Vagina (tissue), 2 donors: Measurements from ENCODE around the gene ATXN1. TPM values are rescaled to one million over a fixed set of nuclear protein-coding genes. Genes with fewer than 3 reads are reported as not detected.

Experiments
- DNase-seq, 2 donors: peaks; one replicate each; pipeline ENCODE4 v3.0.0-alpha.2; 2017; ENCODE audit errors: extremely low spot score in 2 of 2
- H3K27ac ChIP-seq: fragments of 200-600 bp; sonication (generic); one replicate; pipeline ENCODE4 v1.5.1; 2019
- H3K27me3 ChIP-seq: fragments of 200-600 bp; sonication (generic); one replicate; pipeline ENCODE4 v1.5.1; 2019
- H3K36me3 ChIP-seq, 2 donors: fragments of 200-600 bp; sonication (generic); one replicate each; pipeline ENCODE4 v1.5.1; 2017 to 2019
- H3K4me1 ChIP-seq: fragments of 200-600 bp; sonication (generic); one replicate; pipeline ENCODE4 v1.5.1; 2019
- H3K4me3 ChIP-seq, 2 donors: fragments of 200-600 bp; sonication (generic); 1 replicate in 1 of 2; 2 replicates in 1 of 2; pipeline ENCODE4 v1.5.1; 2016 to 2019
- H3K9me3 ChIP-seq: fragments of 200-600 bp; sonication (generic); one replicate; pipeline ENCODE4 v1.5.1; 2019
- POLR2A ChIP-seq, 2 donors: fragments of 450-650 bp; IDR thresholded peaks; one replicate each; pipeline ENCODE4 v1.6.1; 2017; ENCODE audit warnings: antibody characterized with exemption in 2 of 2, mild to moderate bottlenecking in 2 of 2, moderate library complexity in 2 of 2
- POLR2AphosphoS5 ChIP-seq, 2 donors: sonication (generic); formaldehyde crosslinking; IDR thresholded peaks; one replicate each; pipeline ENCODE4 v1.9.0; 2017; ENCODE audit warnings: antibody characterized with exemption in 2 of 2, mild to moderate bottlenecking in 2 of 2, low read depth in 1 of 2; ENCODE audit not compliant: insufficient read depth in 1 of 2
- intact Hi-C: fragments of 100-400 bp; cut with DNase I; formaldehyde crosslinking; loops from one replicate; pipeline ENCODE4 v1.15.1; 2023
- total RNA-seq: library from RNA; depleted of rRNA; stranded (reverse); fragments of >200 nt; gene quantifications from one replicate; pipeline ENCODE4 v1.2.3, GENCODE V29; 2016
- TF ChIP-seq, protein P1 (sequence below), 3 experiments: fragments of 450-650 bp in 2 of 3; fragments of 200-600 bp in 1 of 3; sonication (generic) in 1 of 3; IDR thresholded peaks; one replicate each; pipeline ENCODE4 v1.5.1; 2017 to 2019; ENCODE audit warnings: antibody characterized with exemption in 3 of 3, mild to moderate bottlenecking in 2 of 3, moderate library complexity in 2 of 3

ATXN1 gene
- total RNA-seq, 1 donor from 2014 or later, result 43.2 TPM

DNA sequence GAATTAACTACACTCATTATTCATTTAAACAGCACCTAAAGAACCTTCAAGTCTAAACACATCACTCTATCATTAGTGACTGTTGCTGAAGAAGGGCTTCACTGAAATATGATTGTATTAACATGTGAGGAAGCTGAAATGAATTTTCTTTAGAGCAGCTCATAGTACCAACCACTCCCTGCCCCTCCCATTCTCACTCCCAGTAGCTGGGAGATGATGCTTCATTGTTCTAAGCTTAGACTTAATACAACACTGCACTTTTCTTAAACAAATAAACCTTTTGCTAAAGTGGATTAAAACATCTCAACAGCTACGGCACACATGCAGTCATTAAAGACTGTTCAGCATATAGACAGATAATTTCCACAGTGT is 63.1 kb downstream of the ATXN1 start:
- Histone ChIP-seq H3K27ac (peak overlapping the region; percentile 53), H3K36me3 (no peaks in the 10 kb centered on the region), H3K4me1 (peaks cover 45% of the 10 kb centered on the region), H3K9me3 (no peaks in the 10 kb centered on the region), H3K4me3 (no peak overlapping the region), H3K27me3 (no peaks in the 10 kb centered on the region)
- intact Hi-C loops, result no loop called here
- TF ChIP-seq, protein P1, sequence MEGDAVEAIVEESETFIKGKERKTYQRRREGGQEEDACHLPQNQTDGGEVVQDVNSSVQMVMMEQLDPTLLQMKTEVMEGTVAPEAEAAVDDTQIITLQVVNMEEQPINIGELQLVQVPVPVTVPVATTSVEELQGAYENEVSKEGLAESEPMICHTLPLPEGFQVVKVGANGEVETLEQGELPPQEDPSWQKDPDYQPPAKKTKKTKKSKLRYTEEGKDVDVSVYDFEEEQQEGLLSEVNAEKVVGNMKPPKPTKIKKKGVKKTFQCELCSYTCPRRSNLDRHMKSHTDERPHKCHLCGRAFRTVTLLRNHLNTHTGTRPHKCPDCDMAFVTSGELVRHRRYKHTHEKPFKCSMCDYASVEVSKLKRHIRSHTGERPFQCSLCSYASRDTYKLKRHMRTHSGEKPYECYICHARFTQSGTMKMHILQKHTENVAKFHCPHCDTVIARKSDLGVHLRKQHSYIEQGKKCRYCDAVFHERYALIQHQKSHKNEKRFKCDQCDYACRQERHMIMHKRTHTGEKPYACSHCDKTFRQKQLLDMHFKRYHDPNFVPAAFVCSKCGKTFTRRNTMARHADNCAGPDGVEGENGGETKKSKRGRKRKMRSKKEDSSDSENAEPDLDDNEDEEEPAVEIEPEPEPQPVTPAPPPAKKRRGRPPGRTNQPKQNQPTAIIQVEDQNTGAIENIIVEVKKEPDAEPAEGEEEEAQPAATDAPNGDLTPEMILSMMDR (IDR thresholded peaks at IDR 0.05), result no peak
- no peak for TF ChIP-seq POLR2A (IDR thresholded peaks at IDR 0.05)
- TF ChIP-seq POLR2AphosphoS5 (IDR thresholded peaks at IDR 0.05; ENCODE audit: insufficient read depth in 1 of 2, low read depth in 1 of 2), result peak in 1 of 2 donors; percentile 53
- no peak for DNase-seq

- Histone ChIP-seq H3K4me3 (no peak overlapping the region), H3K27ac (peak overlapping the region; percentile 53), H3K27me3 (no peaks in the 10 kb centered on the region), H3K4me1 (peaks cover 45% of the 10 kb centered on the region), H3K9me3 (no peaks in the 10 kb centered on the region), H3K36me3 (no peaks in the 10 kb centered on the region)
- intact Hi-C loops, result no loop called here
- TF ChIP-seq POLR2AphosphoS5 (IDR thresholded peaks at IDR 0.05; ENCODE audit: insufficient read depth in 1 of 2, low read depth in 1 of 2) (no peak), POLR2A (IDR thresholded peaks at IDR 0.05) (no peak)
- TF ChIP-seq, protein P1 (IDR thresholded peaks at IDR 0.05), result no peak
- no peak for DNase-seq
These were observed 63.7 kb downstream of the ATXN1 start for GRCh38 chr6:16697437-16698161.

DNA sequence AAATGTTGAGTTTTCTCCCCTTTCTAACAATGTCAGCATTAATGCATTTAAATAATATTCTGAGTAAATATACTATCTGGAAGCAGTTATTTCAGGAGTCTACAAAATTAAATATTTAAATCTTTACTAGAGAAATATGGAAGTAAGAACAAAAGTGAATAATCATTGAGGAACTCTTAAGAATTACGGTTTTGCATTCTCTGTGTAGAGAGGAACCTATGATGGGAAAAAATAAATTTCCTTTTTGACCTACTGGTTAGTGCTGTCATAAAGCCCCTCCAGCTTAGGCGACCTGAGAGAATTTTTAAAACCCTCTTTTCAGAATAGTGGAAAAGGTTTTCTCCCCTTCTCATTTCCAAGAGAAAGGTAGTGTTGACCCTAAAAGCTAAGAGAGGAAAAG is 64.8 kb downstream of the ATXN1 start:
- Histone ChIP-seq H3K4me3 (no peak overlapping the region), H3K27me3 (no peaks in the 10 kb centered on the region), H3K9me3 (no peaks in the 10 kb centered on the region), H3K27ac (no peak overlapping the region), H3K4me1 (peaks cover 45% of the 10 kb centered on the region), H3K36me3 (no peaks in the 10 kb centered on the region)
- DNase-seq, result no peak
- intact Hi-C loops, result no loop called here
- TF ChIP-seq POLR2A (IDR thresholded peaks at IDR 0.05) (no peak), POLR2AphosphoS5 (IDR thresholded peaks at IDR 0.05; ENCODE audit: insufficient read depth in 1 of 2, low read depth in 1 of 2) (no peak)

DNA sequence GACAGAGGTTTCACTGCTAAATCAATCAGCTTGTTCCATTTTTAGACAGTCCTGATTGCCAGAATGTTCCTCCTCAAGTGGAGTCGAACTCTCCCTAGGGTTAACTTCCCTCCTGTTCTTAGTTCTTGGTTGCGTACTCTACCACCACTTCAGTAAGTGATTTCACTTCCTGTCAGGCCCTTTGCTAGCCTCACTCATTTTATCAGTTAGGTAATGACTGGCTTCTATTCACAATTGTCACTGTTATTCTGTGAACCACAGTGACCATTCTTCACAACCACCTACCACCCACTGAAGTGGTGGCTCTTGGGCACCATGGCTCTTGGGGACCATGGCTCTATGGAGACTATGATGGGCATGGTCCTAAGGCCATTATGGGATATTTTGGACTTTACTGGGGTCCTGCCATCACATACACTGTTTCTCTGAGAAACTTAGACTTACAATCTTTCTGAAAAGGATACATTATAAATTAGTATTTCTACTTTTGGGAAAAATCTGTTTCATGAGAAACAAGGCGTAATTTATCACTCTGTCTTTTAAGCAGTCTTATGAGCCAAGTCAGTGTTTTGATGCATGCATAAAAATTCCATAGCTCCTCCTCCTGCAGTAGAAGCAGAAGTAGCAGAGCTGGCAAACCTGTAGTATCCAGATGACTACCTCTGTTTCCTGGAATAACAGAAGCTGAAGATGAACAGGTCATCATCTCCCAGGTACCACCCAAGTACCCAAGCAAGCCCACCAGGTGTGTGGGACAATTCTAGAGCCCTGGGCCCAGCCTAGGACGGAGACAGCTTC is 66.3 kb downstream of the ATXN1 start:
- Histone ChIP-seq H3K36me3 (no peaks in the 10 kb centered on the region), H3K4me3 (no peak overlapping the region), H3K27me3 (no peaks in the 10 kb centered on the region), H3K27ac (no peak overlapping the region), H3K9me3 (no peaks in the 10 kb centered on the region), H3K4me1 (peaks cover 32% of the 10 kb centered on the region)
- no peak for DNase-seq
- no peak for TF ChIP-seq POLR2A (IDR thresholded peaks at IDR 0.05)
- TF ChIP-seq, protein P1 (IDR thresholded peaks at IDR 0.05), result no peak
- no peak for TF ChIP-seq POLR2AphosphoS5 (IDR thresholded peaks at IDR 0.05; ENCODE audit: insufficient read depth in 1 of 2, low read depth in 1 of 2)
- intact Hi-C loops, result no loop called here

DNA sequence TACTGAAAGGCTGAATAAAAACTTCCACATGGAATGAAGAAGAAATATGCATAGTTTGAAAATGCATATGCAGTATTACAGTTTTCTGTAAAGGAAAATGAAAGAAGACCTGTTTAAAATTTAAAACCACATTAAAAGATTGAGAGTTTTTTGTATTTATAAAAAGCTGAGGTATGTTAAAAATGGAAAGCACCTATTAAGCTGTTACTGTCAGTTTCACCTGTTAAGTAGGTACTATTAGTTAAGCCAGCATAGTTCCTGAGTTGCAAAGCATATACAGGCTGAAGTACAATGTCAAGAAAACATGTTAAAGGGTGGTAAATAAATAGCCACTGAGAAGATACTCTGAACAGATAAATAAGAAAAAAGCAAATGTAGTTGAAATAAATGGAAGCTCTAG is 69.9 kb downstream of the ATXN1 start:
- H3K4me1 ChIP-seq, result peaks cover 30% of the 10 kb centered on the region

More for the DNA sequence above, 69.9 kb downstream of the ATXN1 start:
- intact Hi-C loops, result no loop called here
- no peak overlapping the region for H3K27ac ChIP-seq
- H3K4me3 ChIP-seq, result no peak overlapping the region
- no peaks in the 10 kb centered on the region for H3K36me3 ChIP-seq
- DNase-seq, result no peak
- TF ChIP-seq, protein P1 (IDR thresholded peaks at IDR 0.05), result no peak
- no peak for TF ChIP-seq POLR2A (IDR thresholded peaks at IDR 0.05)
- H3K9me3 ChIP-seq, result no peaks in the 10 kb centered on the region
- H3K27me3 ChIP-seq, result no peaks in the 10 kb centered on the region
